A673 (cell line): Measurements from ENCODE around the gene ATP13A4. TPM values are rescaled to one million over a fixed set of nuclear protein-coding genes. Genes with fewer than 3 reads are reported as not detected.

Experiments used
- BruUV-seq: library from RNA; stranded (reverse); fragments of 400-500 nt; replicated peaks from 2 replicates; lab custom pipeline; 2021; lab: Mats Ljungman, UMichigan
- CTCF ChIA-PET: fragments of 300-600 bp; sonication (Branson Sonifier 250); formaldehyde crosslinking; loops from one replicate; lab custom pipeline; 2022; ENCODE audit warnings: antibody characterized with exemption; lab: Charles Lee
- POLR2A ChIA-PET: fragments of 300-600 bp; sonication (Branson Sonifier 250); formaldehyde crosslinking; loops from one replicate; lab custom pipeline; 2022; ENCODE audit warnings: antibody characterized with exemption; ENCODE audit not compliant: low non-redundant PET; lab: Charles Lee
- DNase-seq: peaks from one replicate; pipeline ENCODE4 v3.0.0-alpha.2; 2015; ENCODE audit warnings: low spot score
- H3K27ac ChIP-seq: fragments of 200-600 bp; sonication (generic); 2 replicates; pipeline ENCODE4 v1.5.1; 2016; ENCODE audit warnings: mixed run types, low read depth, mild to moderate bottlenecking, mixed read lengths, antibody characterized with exemption, low read length; ENCODE audit not compliant: poor library complexity, severe bottlenecking
- H3K27me3 ChIP-seq: fragments of 200-600 bp; sonication (generic); replicated peaks from 2 replicates; pipeline ENCODE4 v1.6.1; 2017; ENCODE audit warnings: mixed run types, low read depth, mild to moderate bottlenecking, mixed read lengths, antibody characterized with exemption, low read length; ENCODE audit not compliant: insufficient read depth, poor library complexity
- H3K36me3 ChIP-seq: fragments of 200-600 bp; sonication (generic); 2 replicates; pipeline ENCODE4 v1.6.1; 2016; ENCODE audit warnings: mixed run types, mild to moderate bottlenecking, mixed read lengths, antibody characterized with exemption, low read length; ENCODE audit not compliant: insufficient read depth, poor library complexity, severe bottlenecking
- H3K4me1 ChIP-seq: fragments of 200-600 bp; sonication (generic); 2 replicates; pipeline ENCODE4 v1.6.1; 2017; ENCODE audit warnings: mixed run types, mild to moderate bottlenecking, mixed read lengths, antibody characterized with exemption, low read length; ENCODE audit not compliant: insufficient read depth, poor library complexity, severe bottlenecking
- H3K4me3 ChIP-seq: fragments of 200-600 bp; sonication (generic); 2 replicates; pipeline ENCODE4 v1.5.1; 2016; ENCODE audit warnings: low read depth, mixed run types, mild to moderate bottlenecking, mixed read lengths, low read length; ENCODE audit not compliant: poor library complexity, severe bottlenecking
- H3K9me3 ChIP-seq: fragments of 200-600 bp; sonication (generic); 2 replicates; pipeline ENCODE4 v1.6.1; 2016; ENCODE audit warnings: mixed run types, low read depth, mild to moderate bottlenecking, mixed read lengths, antibody characterized with exemption, low read length; ENCODE audit not compliant: poor library complexity, severe bottlenecking
- CTCF ChIP-seq: fragments of 300-800, 200-600 bp; sonication (generic); conservative IDR thresholded peaks from 2 replicates; pipeline ENCODE4 v1.5.1; 2017; ENCODE audit warnings: low read depth, mild to moderate bottlenecking, antibody characterized with exemption, low read length, moderate library complexity, mixed read lengths
- EZH2 ChIP-seq: fragments of 200-600 bp; sonication (generic); IDR thresholded peaks from 2 replicates; pipeline ENCODE4 v1.6.1; 2017; ENCODE audit warnings: borderline replicate concordance, low read depth, mild to moderate bottlenecking, mixed read lengths, antibody characterized with exemption, low read length; ENCODE audit not compliant: poor library complexity, severe bottlenecking
- intact Hi-C: fragments of 100-400 bp; cut with micrococcal nuclease; formaldehyde crosslinking; loops from one replicate; pipeline ENCODE4 v1.10.0; 2022; ENCODE audit not compliant: unreplicated experiment
- total RNA-seq: library from RNA; stranded (reverse); gene quantifications from 2 replicates; pipeline ENCODE4 v1.2.3, GENCODE V29; 2021

Gene ATP13A4
- total RNA-seq, 1 experiment from 2014 or later = not detected

- POLR2A ChIA-PET = no interaction called here
- Histone ChIP-seq H3K4me1 (no peaks in the 10 kb centered on the region), H3K4me3 (no peak overlapping the region), H3K27ac (no peak overlapping the region), H3K27me3 (peaks cover 15% of the 10 kb centered on the region), H3K36me3 (no peaks in the 10 kb centered on the region), H3K9me3 (no peaks in the 10 kb centered on the region)
- CTCF ChIA-PET = no interaction called here
- BruUV-seq = no TSS peak
- intact Hi-C loops = no loop called here
- DNase-seq = no peak
- no peak for TF ChIP-seq CTCF
- no peak for TF ChIP-seq EZH2
Measured at GRCh38 chr3:193367868-193368267, 186.8 kb downstream of the ATP13A4 start.

DNA sequence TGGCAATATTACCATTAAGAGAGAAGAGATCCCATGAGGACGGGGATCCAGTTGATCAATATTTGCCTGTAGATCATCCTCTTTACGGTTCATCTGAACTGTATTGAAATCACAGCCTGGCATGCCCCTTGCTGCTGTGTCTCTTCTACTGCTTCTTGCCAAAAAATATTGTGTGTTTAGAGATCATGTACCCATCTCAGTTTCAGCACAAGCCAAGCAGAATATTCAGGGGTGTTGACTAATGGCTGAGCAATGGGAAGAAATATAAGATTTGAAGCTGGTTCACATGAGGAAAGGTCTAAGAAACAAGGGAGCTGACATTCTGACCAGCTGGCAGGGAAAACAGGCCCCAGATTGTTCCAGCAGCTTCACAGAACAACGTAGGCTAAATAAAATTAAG, 197.4 kb downstream of the ATP13A4 start:
- intact Hi-C loops = no loop called here
- H3K9me3 ChIP-seq = no peaks in the 10 kb centered on the region

DNA sequence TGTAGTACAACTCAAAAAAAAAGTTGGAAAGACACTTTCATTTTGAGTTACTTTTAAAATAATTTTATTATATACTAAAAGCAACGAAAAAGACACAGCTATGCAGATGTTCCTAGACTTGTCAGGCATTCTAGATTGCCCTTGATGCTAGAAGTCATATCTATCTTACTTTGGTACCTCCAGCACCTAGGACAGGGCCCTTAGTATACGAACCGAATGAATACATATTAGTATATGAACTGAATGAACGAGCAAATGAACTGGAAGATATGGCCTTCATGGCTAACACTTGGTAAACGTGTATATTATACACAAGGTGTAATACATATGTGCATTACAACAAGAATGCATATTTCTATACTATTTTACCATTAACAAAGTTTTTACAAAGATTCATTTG, 200.3 kb downstream of the ATP13A4 start:
- no TSS peak for BruUV-seq
- DNase-seq = no peak
- peaks cover 5% of the 10 kb centered on the region for H3K27me3 ChIP-seq
- H3K4me3 ChIP-seq = no peak overlapping the region
- intact Hi-C loops = no loop called here
- POLR2A ChIA-PET = no interaction called here
- no peak overlapping the region for H3K27ac ChIP-seq
- no peaks in the 10 kb centered on the region for H3K36me3 ChIP-seq
- no peaks in the 10 kb centered on the region for H3K4me1 ChIP-seq
- TF ChIP-seq CTCF (no peak), EZH2 (no peak)
- no peaks in the 10 kb centered on the region for H3K9me3 ChIP-seq
- CTCF ChIA-PET = no interaction called here

More for the DNA sequence above, 197.4 kb downstream of the ATP13A4 start:
- Histone ChIP-seq H3K36me3 (no peaks in the 10 kb centered on the region), H3K4me3 (no peak overlapping the region), H3K27me3 (peaks cover 3% of the 10 kb centered on the region), H3K27ac (no peak overlapping the region), H3K4me1 (no peaks in the 10 kb centered on the region)
- ChIA-PET CTCF (no interaction called here), POLR2A (no interaction called here)
- TF ChIP-seq CTCF = no peak
- no peak for TF ChIP-seq EZH2
- BruUV-seq = no TSS peak
- no peak for DNase-seq

Other genes with a start within 250 kb of the ATP13A4 start
- not detected in 2 replicates for gene ATP13A5, start 176.1 kb downstream of the ATP13A4 start, total RNA-seq
- gene OPA1, start 38.3 kb upstream of the ATP13A4 start, total RNA-seq = 84.4 and 92.1 TPM in 2 replicates